Aorta (tissue), 5 donors: ENCODE results near the gene ZNF598. TPM values are rescaled to one million over a fixed set of nuclear protein-coding genes. Genes with fewer than 3 reads are reported as not detected.

Source experiments
- ATAC-seq: fragments of 200-7000 bp; cut with Tn5 transposase; one replicate; pipeline ENCODE4 v1.9.1; 2022; ENCODE audit warnings: moderate library complexity; ENCODE audit not compliant: low FRiP score
- DNase-seq, 2 donors: peaks; one replicate each; pipeline ENCODE4 v3.0.0-alpha.2; 2020
- H3K27ac ChIP-seq, 2 donors: one replicate each; pipeline ENCODE4 v1.5.1; 2013; ENCODE audit warnings: low read length in 2 of 2, mild to moderate bottlenecking in 2 of 2, moderate library complexity in 2 of 2, control low read depth in 1 of 2, inconsistent platforms in 1 of 2, low read depth in 1 of 2
- H3K27me3 ChIP-seq, 2 donors: one replicate each; pipeline ENCODE4 v1.6.1; 2013; ENCODE audit warnings: control low read depth in 1 of 2, low read length in 1 of 2, mild to moderate bottlenecking in 1 of 2, moderate library complexity in 1 of 2; ENCODE audit not compliant: insufficient read depth in 2 of 2, control insufficient read depth in 1 of 2
- H3K36me3 ChIP-seq, 2 donors: one replicate each; pipeline ENCODE4 v1.6.1; 2013; ENCODE audit warnings: control low read depth in 1 of 2, low read length in 1 of 2, mild to moderate bottlenecking in 1 of 2; ENCODE audit not compliant: insufficient read depth in 2 of 2, control insufficient read depth in 1 of 2
- H3K4me1 ChIP-seq, 2 donors: one replicate each; pipeline ENCODE4 v1.6.1; 2013; ENCODE audit warnings: low read length in 2 of 2, control low read depth in 1 of 2, mild to moderate bottlenecking in 1 of 2, moderate library complexity in 1 of 2; ENCODE audit not compliant: insufficient read depth in 2 of 2, control insufficient read depth in 1 of 2
- H3K4me3 ChIP-seq, 2 donors: one replicate each; pipeline ENCODE4 v1.5.1; 2013; ENCODE audit warnings: low read length in 2 of 2, control low read depth in 1 of 2, mild to moderate bottlenecking in 1 of 2
- H3K9me3 ChIP-seq: one replicate; pipeline ENCODE4 v1.6.1; 2013; ENCODE audit warnings: mild to moderate bottlenecking, low read length; ENCODE audit not compliant: control insufficient read depth
- WGBS, 2 donors: extraction: QIAGEN DNeasy Blood & Tissue Kit; methylation state at CpG; one replicate each; pipeline ENCODE4 v1.1.7; 2013; 5-methylcytosine and 5-hydroxymethylcytosine counted together
- intact Hi-C, 2 donors: fragments of 100-400 bp; cut with DNase I; formaldehyde crosslinking; loops; one replicate each; pipeline versions ENCODE4 v1.14.2 to v1.15.0; 2022
- polyA plus RNA-seq, 2 donors: library from polyadenylated mRNA; stranded (reverse); fragments of 200-250 nt; gene quantifications; one replicate each; pipeline ENCODE4 v1.2.3, GENCODE V29; 2013
- total RNA-seq, 2 donors: library from RNA; stranded (reverse); fragmentation: NEBNext Ultra II Directional; extraction: Animal tissue kit (Norgen Biotek cat#: 25700); gene quantifications; one replicate each; pipeline ENCODE4 v1.2.1, GENCODE V29; 2021
- donor health status: healthy with polysubstance abuse.
- donor health status: Bipolar disorder and iron deficiency.
- donor health status: DM: no; HTN: no; CAD: no.
- donor health status: DM: no; HTN: no; CAD: no.
- donor health status: DM: yes; HTN: yes; CAD: no.

Gene ZNF598
- total and polyA plus RNA-seq, 4 donors: 12.8 to 34.4 (median 32.0) TPM

GRCh38 chr16:2005646-2006045 lies 4.0 kb downstream of the ZNF598 start:
- no peak for ATAC-seq
- DNase-seq: no peak
- 75 to 78% methylated on average over 21 of the region's 21 CpGs for WGBS, 2 donors
- intact Hi-C loops: no loop called here
- Histone ChIP-seq H3K9me3 (no peaks in the 10 kb centered on the region), H3K27me3 (no peaks in the 10 kb centered on the region), H3K4me3 (no peak overlapping the region), H3K27ac (no peak overlapping the region), H3K4me1 (no peaks in the 10 kb centered on the region), H3K36me3 (peaks cover 0 to 12% of the 10 kb centered on the region in 2 donors)

- intact Hi-C loops: no loop called here
- no peak overlapping the region for H3K27ac ChIP-seq
- H3K36me3 ChIP-seq: peaks cover 0 to 13% of the 10 kb centered on the region in 2 donors
- ATAC-seq (no peak), DNase-seq (no peak)
- no peaks in the 10 kb centered on the region for H3K4me1 ChIP-seq
- H3K27me3 ChIP-seq: no peaks in the 10 kb centered on the region
- WGBS, 2 donors: 84 to 85% methylated on average over 32 to 34 of the region's 34 CpGs
- H3K9me3 ChIP-seq: no peaks in the 10 kb centered on the region
- H3K4me3 ChIP-seq: no peak overlapping the region
These were observed 4.7 kb downstream of the ZNF598 start for GRCh38 chr16:2004795-2005517.

DNA sequence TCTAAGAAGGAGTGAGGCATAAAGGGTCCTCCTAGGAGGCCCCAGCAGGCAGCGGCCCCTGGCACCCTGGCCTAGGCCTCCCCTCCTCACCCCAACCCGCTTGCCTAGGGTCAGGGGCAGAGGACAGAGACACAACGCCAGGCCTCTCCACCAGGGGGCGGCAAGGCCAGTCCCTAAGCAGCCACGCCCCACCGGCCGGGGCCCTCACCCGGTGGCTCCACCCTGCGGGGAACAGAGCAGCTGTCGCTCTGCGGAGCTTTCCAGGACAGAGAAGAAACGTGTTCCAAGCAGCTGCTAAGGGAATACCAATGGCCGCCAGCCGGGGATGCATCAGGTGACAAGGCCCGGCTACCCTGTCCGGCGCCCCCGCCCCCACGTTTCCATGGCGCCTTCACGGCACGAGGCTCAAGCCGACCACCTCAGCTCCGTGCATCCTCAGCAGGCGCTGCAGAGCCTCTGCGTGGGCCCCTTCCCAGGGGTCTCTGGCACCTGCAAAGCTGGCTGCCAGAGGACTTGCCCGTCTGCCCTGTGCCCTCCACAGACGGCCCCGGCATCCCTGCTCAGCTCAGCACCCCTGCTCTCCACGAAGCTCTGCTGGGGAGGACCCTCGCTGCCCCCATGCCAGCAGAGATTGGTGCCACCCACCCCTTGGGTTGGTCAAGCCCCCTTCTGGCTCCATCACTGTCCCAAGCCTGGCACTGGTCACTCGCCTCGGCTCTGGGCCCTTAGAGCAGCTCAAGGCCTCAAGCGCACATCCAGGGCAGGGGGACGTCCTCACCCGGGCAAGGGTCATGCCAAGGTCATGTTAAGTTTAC lies 5.6 kb downstream of the ZNF598 start:
- DNase-seq: peak; percentile 91 to 95
- no peaks in the 10 kb centered on the region for H3K9me3 ChIP-seq
- 25 to 29% methylated on average over 36 of the region's 36 CpGs for WGBS, 2 donors
- peak; percentile 77 for ATAC-seq
- H3K27ac ChIP-seq: no peak overlapping the region
- intact Hi-C loops: no loop called here
- no peaks in the 10 kb centered on the region for H3K27me3 ChIP-seq
- no peak overlapping the region for H3K4me3 ChIP-seq
- H3K4me1 ChIP-seq: no peaks in the 10 kb centered on the region
- peaks cover 0 to 15% of the 10 kb centered on the region in 2 donors for H3K36me3 ChIP-seq

- intact Hi-C loops: no loop called here
- H3K36me3 ChIP-seq: peaks cover 0 to 15% of the 10 kb centered on the region in 2 donors
- H3K9me3 ChIP-seq: no peaks in the 10 kb centered on the region
- DNase-seq (no peak), ATAC-seq (no peak)
- H3K4me3 ChIP-seq: no peak overlapping the region
- WGBS, 2 donors: 85 to 92% methylated on average over 8 of the region's 8 CpGs
- no peaks in the 10 kb centered on the region for H3K4me1 ChIP-seq
- H3K27ac ChIP-seq: no peak overlapping the region
- no peaks in the 10 kb centered on the region for H3K27me3 ChIP-seq
These were observed 6.3 kb downstream of the ZNF598 start for GRCh38 chr16:2003231-2003826.

DNA sequence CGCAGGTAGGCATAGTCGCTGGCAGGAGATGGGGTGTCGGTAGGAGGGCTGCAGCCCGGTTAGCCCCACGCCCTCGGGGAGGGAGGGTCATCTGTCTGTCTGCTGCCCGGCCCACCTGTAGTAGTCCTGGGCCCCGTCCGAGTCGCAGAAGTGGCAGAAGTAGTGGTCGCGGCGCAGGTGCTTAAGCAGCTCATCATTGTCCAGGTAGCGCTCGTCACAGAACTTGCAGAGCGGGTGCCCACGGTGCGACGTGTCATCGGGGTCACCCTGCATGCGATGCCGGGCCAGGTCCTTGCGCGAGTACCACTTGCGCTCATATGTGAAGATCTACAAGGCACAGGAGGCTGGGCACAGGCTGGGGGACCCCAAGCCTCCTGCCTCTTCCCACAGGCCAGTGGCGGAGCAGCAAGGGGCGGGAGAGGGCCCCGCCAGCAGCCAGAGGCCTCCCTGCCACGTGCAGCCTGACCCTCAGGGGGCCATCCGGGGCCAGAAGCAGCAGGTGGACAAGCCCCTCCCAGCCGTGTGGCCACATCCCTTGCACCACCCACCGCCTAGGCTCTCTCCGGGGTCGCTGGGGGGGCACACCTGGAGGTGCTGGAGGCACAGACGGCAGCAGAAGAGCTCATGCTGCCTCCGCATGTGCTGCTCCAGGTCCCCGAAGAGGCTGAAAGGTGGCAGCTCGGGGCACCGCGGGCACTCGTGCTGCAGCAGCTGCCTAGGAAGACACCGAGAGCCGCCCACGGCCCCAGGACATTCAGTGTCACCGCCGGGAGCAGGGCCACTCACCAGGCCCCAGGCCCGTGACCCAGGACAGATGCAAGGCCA lies 7.0 kb downstream of the ZNF598 start:
- intact Hi-C loops: no loop called here
- no peak for ATAC-seq
- Histone ChIP-seq H3K36me3 (peaks cover 0 to 17% of the 10 kb centered on the region in 2 donors), H3K9me3 (no peaks in the 10 kb centered on the region), H3K4me1 (no peaks in the 10 kb centered on the region), H3K27ac (no peak overlapping the region), H3K27me3 (no peaks in the 10 kb centered on the region), H3K4me3 (no peak overlapping the region)
- no peak for DNase-seq
- WGBS, 2 donors: 92 to 93% methylated on average over 44 to 47 of the region's 47 CpGs

- Histone ChIP-seq H3K27me3 (no peaks in the 10 kb centered on the region), H3K4me1 (no peaks in the 10 kb centered on the region), H3K4me3 (no peak overlapping the region), H3K36me3 (peaks cover 0 to 17% of the 10 kb centered on the region in 2 donors), H3K9me3 (no peaks in the 10 kb centered on the region), H3K27ac (no peak overlapping the region)
- DNase-seq (no peak), ATAC-seq (no peak)
- WGBS, 2 donors: 94 to 95% methylated on average over 52 to 53 of the region's 53 CpGs
- intact Hi-C loops: no loop called here
These were observed 7.9 kb downstream of the ZNF598 start for GRCh38 chr16:2001456-2002355.

DNA sequence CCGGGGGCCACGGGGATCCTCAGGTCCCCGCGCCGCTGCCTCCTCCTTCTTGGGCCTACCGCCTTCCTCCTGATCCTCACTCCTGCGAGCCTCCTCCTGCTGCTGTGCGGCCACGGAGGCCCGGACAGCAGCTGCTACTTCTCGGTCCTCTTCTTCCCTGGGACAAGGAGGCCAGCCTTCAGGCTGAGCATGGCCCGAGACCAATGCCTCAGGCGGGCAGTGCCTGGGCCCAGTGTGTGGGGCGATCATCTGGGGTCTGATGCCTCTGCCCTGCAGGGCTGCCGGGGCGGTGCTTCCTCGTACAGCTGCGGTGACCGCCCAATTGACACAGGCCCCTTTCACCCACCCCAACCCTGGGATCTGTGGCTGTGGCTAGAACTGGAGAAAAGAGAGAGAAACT lies 8.6 kb downstream of the ZNF598 start:
- peaks cover 0 to 17% of the 10 kb centered on the region in 2 donors for H3K36me3 ChIP-seq
- H3K27me3 ChIP-seq: no peaks in the 10 kb centered on the region
- ATAC-seq (no peak), DNase-seq (no peak)
- intact Hi-C loops: no loop called here
- no peaks in the 10 kb centered on the region for H3K9me3 ChIP-seq
- no peak overlapping the region for H3K27ac ChIP-seq
- no peaks in the 10 kb centered on the region for H3K4me1 ChIP-seq
- no peak overlapping the region for H3K4me3 ChIP-seq
- WGBS, 2 donors: 93 to 94% methylated on average over 19 of the region's 19 CpGs
